Activated T-cell treated with anti-CD3 and anti-CD28 coated beads for 24 hours (primary cell): Measurements from ENCODE around the gene GJA4.

ENCODE experiments used
- DNase-seq: peaks from one replicate; pipeline ENCODE4 v3.0.0-alpha.2; 2020; ENCODE audit warnings: low read depth

Gene GJA4

DNA sequence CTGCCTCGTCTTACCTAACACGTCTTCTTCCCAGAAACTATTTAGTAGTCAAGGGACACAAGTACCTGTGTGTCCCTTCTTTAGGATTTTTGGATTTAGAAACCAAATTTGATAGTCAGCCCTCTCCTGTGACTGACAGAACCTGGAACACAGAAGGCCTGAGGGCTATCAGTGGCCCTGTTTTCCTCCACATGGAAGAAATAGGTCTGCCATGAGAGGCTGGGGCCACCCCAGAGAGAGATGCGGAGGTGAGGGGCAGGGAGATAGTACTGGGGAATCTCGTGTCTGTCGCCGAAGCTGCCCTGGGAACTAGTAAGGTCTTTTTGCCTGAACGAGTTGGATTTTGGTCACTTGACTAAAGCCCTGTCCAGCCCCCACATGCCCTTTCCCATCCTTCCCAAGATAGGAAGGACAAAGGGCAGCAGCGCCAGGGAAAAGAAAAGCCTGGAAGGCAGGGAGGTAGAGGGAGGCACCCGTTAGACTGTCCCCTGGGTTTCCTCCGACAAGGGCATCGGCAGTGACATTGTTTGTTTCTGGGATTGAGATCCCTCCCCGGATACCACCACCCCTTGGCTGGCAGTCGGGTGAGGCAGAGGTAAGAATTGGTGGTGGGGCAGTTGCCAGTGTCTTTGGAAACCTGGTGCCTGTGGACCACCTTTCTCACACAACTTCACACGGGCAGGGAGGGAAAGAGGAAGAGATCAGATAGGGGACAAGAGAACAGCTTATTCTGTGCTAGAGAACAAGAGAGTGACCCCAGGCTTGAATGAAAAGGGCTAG, 46.9 kb downstream of the GJA4 start:
- DNase-seq = no peak

- DNase-seq = no peak
These were observed 47.6 kb downstream of the GJA4 start for GRCh38 chr1:34840426-34840825.

DNA sequence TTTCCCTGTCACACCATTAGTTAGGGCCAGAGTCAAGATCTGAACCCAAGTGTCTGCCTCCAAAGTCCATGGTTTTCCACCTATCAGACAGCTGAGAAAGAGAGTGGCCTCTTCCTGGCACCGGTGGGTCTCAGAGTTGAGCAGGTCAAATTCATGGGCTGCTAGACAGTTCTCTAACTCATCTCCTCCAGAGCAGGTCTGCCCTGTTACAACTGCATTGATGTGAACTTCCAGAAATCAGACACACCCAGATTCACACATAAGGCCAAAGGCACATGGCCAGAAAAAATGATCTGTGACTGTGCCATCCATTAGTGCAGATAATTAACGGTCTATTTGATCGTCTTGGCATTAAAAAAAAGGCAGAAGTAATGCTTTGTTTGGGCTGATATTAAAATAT, 49.3 kb downstream of the GJA4 start:
- no peak for DNase-seq

- DNase-seq = no peak
These were observed 50.2 kb downstream of the GJA4 start for GRCh38 chr1:34842952-34843371.

DNA sequence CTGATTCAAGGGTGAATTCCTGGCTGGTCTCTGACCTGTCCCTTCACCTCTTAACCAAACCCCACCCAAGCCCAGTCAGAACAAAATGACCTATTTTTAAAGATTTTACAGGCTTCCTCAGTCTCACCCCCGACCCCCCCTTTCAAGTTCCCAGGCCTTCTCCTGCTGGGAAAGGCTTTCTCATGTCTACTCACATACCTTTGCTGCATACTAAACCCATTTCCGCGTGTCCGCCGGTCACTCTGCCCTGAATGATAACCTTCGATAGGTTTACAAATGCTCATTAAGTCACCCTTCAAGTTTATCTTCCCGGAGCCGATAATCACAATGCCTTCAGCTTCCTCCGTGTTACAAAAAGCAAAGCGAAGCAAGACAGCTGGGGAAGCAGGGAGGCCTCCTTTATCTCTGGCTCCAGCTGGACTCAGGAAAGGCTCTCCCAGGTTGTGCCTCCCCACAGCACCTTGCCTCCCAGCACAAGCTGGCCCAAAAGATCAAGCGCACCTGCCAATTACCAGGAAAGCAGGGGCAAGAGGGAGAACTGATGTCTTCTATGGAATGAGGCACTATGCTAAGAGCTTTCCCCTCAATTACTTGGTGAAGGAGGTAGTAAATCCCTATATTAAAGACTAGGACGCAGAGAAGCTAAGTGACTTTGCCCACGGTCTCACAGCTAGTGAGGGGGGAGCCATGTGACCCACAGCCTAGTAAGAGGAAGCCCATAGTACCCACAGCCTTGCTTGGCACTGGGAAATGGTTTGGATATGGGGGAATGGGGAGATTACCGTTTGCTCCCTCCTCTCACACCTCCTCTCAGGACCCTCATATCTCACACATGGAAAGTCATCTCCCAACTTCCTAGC, 50.8 kb downstream of the GJA4 start:
- no peak for DNase-seq

- no peak for DNase-seq
These were observed 51.4 kb downstream of the GJA4 start for GRCh38 chr1:34844252-34844634.
